T-helper 22 cell (primary cell): ENCODE results near the gene FNIP1.
"Not testable (repeated sequence)": the region's sequence is repeated elsewhere in the genome, so short reads cannot be mapped to it uniquely, and the experiment has no call there.

ENCODE experiments used
- DNase-seq: peaks from one replicate; pipeline ENCODE4 v3.0.0-alpha.2; 2020; ENCODE audit warnings: low read depth

Gene FNIP1

GRCh38 chr5:131749723-131750470 lies 46.9 kb downstream of the FNIP1 start:
- no peak for DNase-seq

- no peak for DNase-seq
Measured at GRCh38 chr5:131749138-131749537, 47.7 kb downstream of the FNIP1 start.

GRCh38 chr5:131747180-131748105 lies 49.4 kb downstream of the FNIP1 start:
- no peak for DNase-seq

DNA sequence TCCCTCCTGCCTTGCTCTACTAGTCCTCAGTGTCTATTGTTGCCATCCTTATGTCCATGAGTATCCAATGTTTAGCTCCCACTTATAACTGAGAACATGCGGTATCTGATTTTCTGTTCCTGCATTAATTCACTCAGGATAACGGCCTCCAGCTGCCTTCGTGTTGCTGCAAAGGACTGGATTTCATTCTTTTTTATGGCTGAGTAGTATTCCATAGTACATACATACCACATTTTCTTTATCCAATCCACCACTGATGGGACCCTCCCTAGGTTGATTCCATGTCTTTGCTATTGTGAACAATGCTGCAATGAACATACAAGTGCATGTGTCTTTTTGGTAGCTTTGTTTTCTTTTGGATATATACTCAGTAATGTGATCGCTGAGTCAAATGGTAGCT lies 50.4 kb downstream of the FNIP1 start:
- no peak for DNase-seq

DNA sequence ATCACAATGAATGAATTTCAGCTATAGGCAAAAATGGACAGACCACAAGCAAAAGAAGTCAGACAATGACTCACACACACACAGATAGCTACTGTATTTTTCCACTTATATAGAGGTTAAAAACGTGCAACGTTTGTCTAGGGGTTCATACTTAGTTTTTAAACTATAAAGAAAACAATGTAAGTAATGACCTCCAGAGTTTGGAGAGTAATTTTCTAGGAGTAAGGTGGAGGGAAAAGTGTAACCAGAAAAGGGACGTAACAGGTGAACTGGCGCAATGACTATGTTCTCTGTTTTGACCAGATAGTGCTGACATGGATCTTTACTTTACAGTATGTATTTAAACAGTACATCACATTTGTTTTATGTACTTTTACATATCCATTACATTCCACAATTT lies 51.1 kb downstream of the FNIP1 start:
- DNase-seq, result no peak

- no peak for DNase-seq
Measured at GRCh38 chr5:131745155-131745554, 51.7 kb downstream of the FNIP1 start.

DNA sequence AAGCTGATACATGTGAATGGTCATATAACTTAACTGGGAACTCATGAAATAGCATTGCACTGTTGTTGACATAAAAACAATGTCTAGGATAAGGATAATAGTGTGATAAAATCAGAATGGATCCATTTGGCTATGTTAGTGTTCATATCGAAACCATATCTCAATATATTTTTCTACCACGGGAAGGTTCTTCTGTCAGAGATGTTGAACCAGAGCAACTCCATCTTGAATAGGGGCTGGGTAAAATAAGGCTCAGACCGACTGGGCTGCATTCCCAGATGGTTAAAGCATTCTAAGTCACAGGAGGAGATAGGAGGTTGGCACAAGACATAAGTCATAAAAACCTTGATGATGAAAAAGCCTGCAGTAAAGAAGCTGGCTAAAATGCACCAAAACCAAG lies 56.3 kb downstream of the FNIP1 start:
- DNase-seq, result no peak

DNA sequence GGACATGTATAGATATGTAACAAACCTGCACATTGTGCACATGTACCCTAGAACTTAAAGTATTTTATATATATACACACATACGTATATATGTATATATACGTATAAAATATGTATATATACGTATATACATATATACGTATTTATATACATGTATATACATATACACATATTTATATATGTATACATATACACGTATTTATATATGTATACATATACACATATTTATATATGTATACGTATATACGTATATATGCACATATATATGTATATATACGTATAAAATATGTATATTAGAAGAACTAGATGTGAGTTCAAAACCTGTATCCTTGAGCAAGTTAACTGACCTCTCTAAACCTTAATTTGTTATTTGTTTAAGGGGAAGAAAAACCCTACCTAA lies 61.4 kb downstream of the FNIP1 start:
- DNase-seq, result no peak

DNA sequence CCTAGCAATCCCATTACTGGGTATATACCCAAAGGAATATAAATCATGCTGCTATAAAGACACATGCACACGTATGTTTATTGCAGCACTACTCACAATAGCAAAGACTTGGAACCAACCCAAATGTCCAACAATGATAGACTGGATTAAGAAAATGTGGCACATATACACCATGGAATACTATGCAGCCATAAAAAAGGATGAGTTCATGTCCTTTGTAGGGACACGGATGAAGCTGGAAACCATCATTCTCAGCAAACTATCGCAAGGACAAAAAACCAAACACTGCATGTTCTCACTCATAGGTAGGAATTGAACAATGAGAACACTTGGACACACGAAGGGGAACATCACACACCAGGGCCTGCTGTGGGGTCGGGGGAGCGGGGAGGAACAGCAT lies 61.9 kb downstream of the FNIP1 start:
- not testable (repeated sequence) for DNase-seq

GRCh38 chr5:131729292-131729691 lies 67.5 kb downstream of the FNIP1 start:
- DNase-seq, result not testable (repeated sequence)

GRCh38 chr5:131724089-131724488 lies 72.7 kb downstream of the FNIP1 start:
- DNase-seq, result not testable (repeated sequence)

- no peak for DNase-seq
Measured at GRCh38 chr5:131720714-131721113, 76.1 kb downstream of the FNIP1 start.

- no peak for DNase-seq
Measured at GRCh38 chr5:131719564-131719963, 77.3 kb downstream of the FNIP1 start.

GRCh38 chr5:131718487-131719014 lies 78.3 kb downstream of the FNIP1 start:
- DNase-seq, result no peak

DNA sequence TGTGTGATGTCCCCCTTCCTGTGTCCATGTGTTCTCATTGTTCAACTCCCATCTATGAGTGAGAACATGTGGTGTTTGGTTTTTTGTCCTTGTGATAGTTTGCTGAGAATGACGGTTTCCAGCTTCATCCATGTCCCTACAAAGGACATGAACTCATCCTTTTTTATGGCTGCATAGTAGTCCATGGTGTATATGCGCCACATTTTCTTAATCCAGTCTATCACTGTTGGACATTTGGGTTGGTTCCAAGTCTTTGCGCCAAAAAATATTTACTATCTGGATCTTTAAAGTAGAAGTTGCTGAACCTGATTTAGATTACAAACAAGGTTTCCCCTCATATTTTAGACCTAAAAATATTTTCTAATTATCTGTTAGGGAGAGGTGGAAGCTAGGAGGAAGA lies 79.7 kb downstream of the FNIP1 start:
- not testable (repeated sequence) for DNase-seq

DNA sequence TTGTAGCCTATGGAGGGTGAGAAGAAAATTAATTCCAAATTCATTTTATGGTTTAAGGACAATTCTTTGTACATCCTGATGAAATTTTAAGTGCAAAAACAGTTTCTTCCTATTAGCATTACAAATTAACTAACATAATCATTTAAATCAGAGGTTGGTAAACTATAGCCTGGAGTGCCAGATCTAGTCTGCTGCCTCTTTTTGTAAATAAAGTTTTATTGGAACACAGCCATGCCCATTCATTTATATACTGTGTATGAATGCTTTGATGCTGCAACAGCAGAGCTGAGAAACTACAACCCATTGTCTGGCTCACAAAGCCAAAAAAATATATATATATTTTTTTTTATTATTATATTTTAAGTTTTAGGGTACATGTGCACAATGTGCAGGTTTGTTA lies 80.2 kb downstream of the FNIP1 start:
- DNase-seq, result no peak

- no peak for DNase-seq
Measured at GRCh38 chr5:131710391-131710790, 86.4 kb downstream of the FNIP1 start.

GRCh38 chr5:131709043-131709442 lies 87.8 kb downstream of the FNIP1 start:
- DNase-seq, result no peak

- no peak for DNase-seq
Measured at GRCh38 chr5:131706281-131706680, 90.5 kb downstream of the FNIP1 start.

DNA sequence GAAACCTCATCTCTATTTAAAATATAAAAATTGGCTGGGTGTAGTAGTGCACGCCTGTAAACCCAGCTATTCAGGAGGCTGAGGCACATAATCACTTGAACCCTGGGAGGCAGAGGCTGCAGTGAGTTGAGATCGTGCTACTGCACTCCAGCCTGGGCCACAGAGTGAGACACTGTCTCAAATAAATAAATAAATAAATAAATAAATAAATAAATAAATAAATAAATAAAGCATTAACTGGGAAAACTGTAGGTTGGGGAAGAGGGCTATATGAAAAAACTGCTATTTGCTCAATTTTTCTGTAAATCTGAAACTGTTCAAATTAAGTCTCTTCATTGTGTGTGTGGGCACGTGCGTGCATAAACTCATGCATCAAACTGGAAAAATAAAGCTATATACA lies 101.9 kb downstream of the FNIP1 start:
- no peak for DNase-seq

- no peak for DNase-seq
Measured at GRCh38 chr5:131693894-131694293, 102.9 kb downstream of the FNIP1 start.

- no peak for DNase-seq
Measured at GRCh38 chr5:131685516-131686171, 111.2 kb downstream of the FNIP1 start.
